HEK293 (cell line): Measurements from ENCODE around the gene F3.

Source experiments
- CTCF ChIA-PET: fragments of 350-600 bp; formaldehyde crosslinking; extraction: SDS; loops from one replicate; lab custom pipeline; 2021; ENCODE audit warnings: antibody characterized with exemption; lab: Yijun Ruan, JAX
- POLR2A ChIA-PET: fragments of 300-600 bp; formaldehyde crosslinking; extraction: SDS; loops from one replicate; lab custom pipeline; 2020; ENCODE audit warnings: antibody characterized with exemption, inconsistent platforms; lab: Yijun Ruan, JAX
- H3K27ac ChIP-seq: fragments of 200-500 bp; sonication (Bioruptor generic); 2 replicates; pipeline ENCODE4 v1.5.1; 2014; ENCODE audit warnings: low read depth, low read length, control low read depth, inconsistent platforms; ENCODE audit errors: extremely low read depth
- H3K36me3 ChIP-seq, 2 experiments: fragments of 200-500 bp in 1 of 2; sonication (Bioruptor generic) in 1 of 2; 1 replicate in 1 of 2; 2 replicates in 1 of 2; pipeline ENCODE4 v1.5.1; 2014 to 2017; ENCODE audit warnings: inconsistent platforms in 2 of 2, low read length in 2 of 2; ENCODE audit not compliant: control insufficient read depth in 2 of 2, insufficient read depth in 1 of 2
- H3K4me1 ChIP-seq: fragments of 200-500 bp; sonication (Bioruptor generic); 2 replicates; pipeline ENCODE4 v1.5.1; 2014; ENCODE audit warnings: mild to moderate bottlenecking, low read length, inconsistent platforms; ENCODE audit not compliant: control insufficient read depth, insufficient read depth
- H3K4me3 ChIP-seq: 2 replicates; pipeline ENCODE4 v1.5.1; 2011; ENCODE audit warnings: low read depth, mild to moderate bottlenecking, control low read depth, low read length, moderate library complexity
- H3K9me3 ChIP-seq: fragments of 200-500 bp; sonication (Bioruptor generic); 2 replicates; pipeline ENCODE4 v1.5.1; 2014; ENCODE audit warnings: low read depth, low read length, inconsistent platforms; ENCODE audit not compliant: control insufficient read depth, insufficient read depth
- KLF1 ChIP-seq: fragments of 450-650 bp; formaldehyde crosslinking; IDR thresholded peaks from 2 replicates; pipeline ENCODE4 v1.5.1; 2016; ENCODE audit warnings: missing biosample characterization, missing genetic modification characterization
- KLF7 ChIP-seq: fragments of 450-650 bp; formaldehyde crosslinking; IDR thresholded peaks from 2 replicates; pipeline ENCODE4 v1.5.1; 2016; ENCODE audit warnings: missing biosample characterization, missing genetic modification characterization, borderline replicate concordance
- KLF9 ChIP-seq: fragments of 450-650 bp; formaldehyde crosslinking; IDR thresholded peaks from 2 replicates; pipeline ENCODE4 v1.5.1; 2016; ENCODE audit warnings: missing biosample characterization, missing genetic modification characterization, low read depth
- MZF1 ChIP-seq: fragments of 450-650 bp; formaldehyde crosslinking; IDR thresholded peaks from 2 replicates; pipeline ENCODE4 v1.5.1; 2017; ENCODE audit warnings: missing biosample characterization, missing genetic modification characterization, borderline replicate concordance
- OSR2 ChIP-seq: fragments of 450-650 bp; formaldehyde crosslinking; IDR thresholded peaks from 2 replicates; pipeline ENCODE4 v1.5.1; 2016; ENCODE audit warnings: missing biosample characterization, missing genetic modification characterization
- PRDM1 ChIP-seq: fragments of 450-650 bp; formaldehyde crosslinking; IDR thresholded peaks from 2 replicates; pipeline ENCODE4; 2016; ENCODE audit warnings: missing biosample characterization, missing genetic modification characterization
- ZEB2 ChIP-seq: fragments of 450-650 bp; formaldehyde crosslinking; IDR thresholded peaks from 2 replicates; pipeline ENCODE4 v1.5.1; 2016; ENCODE audit warnings: missing biosample characterization, missing genetic modification characterization
- ZFHX2 ChIP-seq: fragments of 450-650 bp; formaldehyde crosslinking; conservative IDR thresholded peaks from 2 replicates; pipeline ENCODE4 v1.5.1; 2016; ENCODE audit warnings: missing biosample characterization, missing genetic modification characterization
- ZNF16 ChIP-seq: fragments of 450-650 bp; formaldehyde crosslinking; IDR thresholded peaks from 2 replicates; pipeline ENCODE4 v1.5.1; 2016; ENCODE audit warnings: low read depth, missing biosample characterization, missing genetic modification characterization
- ZNF214 ChIP-seq: fragments of 450-650 bp; formaldehyde crosslinking; IDR thresholded peaks from 2 replicates; pipeline ENCODE4 v1.5.1; 2017; ENCODE audit warnings: missing biosample characterization, mild to moderate bottlenecking, missing genetic modification characterization, borderline replicate concordance
- ZNF266 ChIP-seq: fragments of 450-650 bp; formaldehyde crosslinking; IDR thresholded peaks from 2 replicates; pipeline ENCODE4 v1.5.1; 2016; ENCODE audit warnings: missing biosample characterization, missing genetic modification characterization, low read depth
- ZNF354C ChIP-seq: fragments of 450-650 bp; formaldehyde crosslinking; IDR thresholded peaks from 2 replicates; pipeline ENCODE4 v1.5.1; 2016; ENCODE audit warnings: missing biosample characterization, missing genetic modification characterization, low read depth, borderline replicate concordance
- ZNF544 ChIP-seq: fragments of 450-650 bp; formaldehyde crosslinking; IDR thresholded peaks from 2 replicates; pipeline ENCODE4 v1.5.0; 2017; ENCODE audit warnings: missing biosample characterization, missing genetic modification characterization
- ZNF560 ChIP-seq: fragments of 450-650 bp; formaldehyde crosslinking; IDR thresholded peaks from 2 replicates; pipeline ENCODE4 v1.5.1; 2017; ENCODE audit warnings: missing biosample characterization, missing genetic modification characterization, borderline replicate concordance
- ZNF585B ChIP-seq: fragments of 450-650 bp; formaldehyde crosslinking; IDR thresholded peaks from 2 replicates; pipeline ENCODE4 v1.5.1; 2016; ENCODE audit warnings: missing biosample characterization, missing genetic modification characterization
- ZNF76 ChIP-seq: fragments of 450-650 bp; formaldehyde crosslinking; IDR thresholded peaks from 2 replicates; pipeline ENCODE4; 2016; ENCODE audit warnings: low read depth, missing biosample characterization, missing genetic modification characterization, borderline replicate concordance
- ZSCAN16 ChIP-seq: fragments of 450-650 bp; formaldehyde crosslinking; IDR thresholded peaks from 2 replicates; pipeline ENCODE4 v1.5.1; 2016; ENCODE audit warnings: missing biosample characterization, missing genetic modification characterization
- TF ChIP-seq, protein P1 (sequence below): fragments of 450-650 bp; formaldehyde crosslinking; IDR thresholded peaks from 2 replicates; pipeline ENCODE4 v1.5.1; 2016; ENCODE audit warnings: missing biosample characterization, missing genetic modification characterization
- TF ChIP-seq, protein P2 (sequence below): fragments of 450-650 bp; formaldehyde crosslinking; IDR thresholded peaks from 2 replicates; pipeline ENCODE4 v1.5.1; 2017; ENCODE audit warnings: missing biosample characterization, missing genetic modification characterization
- TF ChIP-seq, protein P3 (sequence below): fragments of 450-650 bp; formaldehyde crosslinking; IDR thresholded peaks from 2 replicates; pipeline ENCODE4 v1.5.1; 2016; ENCODE audit warnings: missing biosample characterization, missing genetic modification characterization

Gene F3

DNA sequence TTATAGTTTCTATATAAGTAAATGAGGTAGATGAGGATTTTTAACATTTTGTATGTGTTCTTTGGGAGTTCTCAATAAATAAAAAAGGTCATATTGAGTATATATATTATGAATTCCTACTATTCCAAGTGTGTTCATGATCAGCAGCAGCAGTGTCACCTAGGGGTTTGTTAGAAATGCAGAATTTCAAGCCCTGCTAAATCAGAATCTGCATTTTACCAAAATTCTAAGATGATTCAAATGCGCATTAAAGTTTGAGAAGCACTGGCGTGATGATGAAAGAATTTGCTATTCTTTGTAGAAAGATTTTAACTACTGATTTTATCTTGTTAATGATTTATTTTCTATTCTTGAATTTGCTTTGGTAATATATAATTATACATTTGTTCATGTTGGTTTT is 28.7 kb downstream of the F3 start:
- CTCF ChIA-PET = interaction anchor here (0.7 to 3.0 kb wide), 8 partner anchors 9 to 547 kb away, joined by 3 to 24 read pairs (median 8); no protein-coding TSS in a partner anchor
- Histone ChIP-seq H3K4me1 (no peaks in the 10 kb centered on the region), H3K4me3 (no peak overlapping the region), H3K9me3 (no peaks in the 10 kb centered on the region), H3K27ac (no peak overlapping the region), H3K36me3 (peaks cover 4 to 9% of the 10 kb centered on the region in 2 experiments; a peak in 2 of 3 replicates)
- POLR2A ChIA-PET = no interaction called here
- TF ChIP-seq ZNF266 (tag by site-specific recombination) (no peak), ZNF560 (no peak), ZFHX2 (tag by site-specific recombination) (no peak), ZSCAN16 (no peak), OSR2 (no peak), KLF7 (tag by site-specific recombination) (no peak), ZNF214 (tag by site-specific recombination) (no peak), ZNF585B (tag by site-specific recombination) (no peak), ZNF354C (tag by site-specific recombination) (no peak), ZNF16 (tag by site-specific recombination) (no peak), ZNF76 (tag by site-specific recombination) (no peak), ZEB2 (no peak), ZNF544 (tag by site-specific recombination) (no peak)
- TF ChIP-seq, protein P1, sequence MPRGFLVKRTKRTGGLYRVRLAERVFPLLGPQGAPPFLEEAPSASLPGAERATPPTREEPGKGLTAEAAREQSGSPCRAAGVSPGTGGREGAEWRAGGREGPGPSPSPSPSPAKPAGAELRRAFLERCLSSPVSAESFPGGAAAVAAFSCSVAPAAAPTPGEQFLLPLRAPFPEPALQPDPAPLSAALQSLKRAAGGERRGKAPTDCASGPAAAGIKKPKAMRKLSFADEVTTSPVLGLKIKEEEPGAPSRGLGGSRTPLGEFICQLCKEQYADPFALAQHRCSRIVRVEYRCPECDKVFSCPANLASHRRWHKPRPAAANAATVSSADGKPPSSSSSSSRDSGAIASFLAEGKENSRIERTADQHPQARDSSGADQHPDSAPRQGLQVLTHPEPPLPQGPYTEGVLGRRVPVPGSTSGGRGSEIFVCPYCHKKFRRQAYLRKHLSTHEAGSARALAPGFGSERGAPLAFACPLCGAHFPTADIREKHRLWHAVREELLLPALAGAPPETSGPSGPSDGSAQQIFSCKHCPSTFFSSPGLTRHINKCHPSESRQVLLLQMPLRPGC = no peak
- TF ChIP-seq, protein P2, sequence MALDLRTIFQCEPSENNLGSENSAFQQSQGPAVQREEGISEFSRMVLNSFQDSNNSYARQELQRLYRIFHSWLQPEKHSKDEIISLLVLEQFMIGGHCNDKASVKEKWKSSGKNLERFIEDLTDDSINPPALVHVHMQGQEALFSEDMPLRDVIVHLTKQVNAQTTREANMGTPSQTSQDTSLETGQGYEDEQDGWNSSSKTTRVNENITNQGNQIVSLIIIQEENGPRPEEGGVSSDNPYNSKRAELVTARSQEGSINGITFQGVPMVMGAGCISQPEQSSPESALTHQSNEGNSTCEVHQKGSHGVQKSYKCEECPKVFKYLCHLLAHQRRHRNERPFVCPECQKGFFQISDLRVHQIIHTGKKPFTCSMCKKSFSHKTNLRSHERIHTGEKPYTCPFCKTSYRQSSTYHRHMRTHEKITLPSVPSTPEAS (tag by site-specific recombination) = no peak
- TF ChIP-seq, protein P3, sequence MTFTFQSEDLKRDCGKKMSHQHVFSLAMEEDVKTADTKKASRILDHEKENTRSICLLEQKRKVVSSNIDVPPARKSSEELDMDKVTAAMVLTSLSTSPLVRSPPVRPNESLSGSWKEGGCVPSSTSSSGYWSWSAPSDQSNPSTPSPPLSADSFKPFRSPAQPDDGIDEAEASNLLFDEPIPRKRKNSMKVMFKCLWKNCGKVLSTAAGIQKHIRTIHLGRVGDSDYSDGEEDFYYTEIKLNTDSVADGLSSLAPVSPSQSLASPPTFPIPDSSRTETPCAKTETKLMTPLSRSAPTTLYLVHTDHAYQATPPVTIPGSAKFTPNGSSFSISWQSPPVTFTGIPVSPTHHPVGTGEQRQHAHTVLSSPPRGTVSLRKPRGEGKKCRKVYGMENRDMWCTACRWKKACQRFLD (tag by site-specific recombination) = no peak

DNA sequence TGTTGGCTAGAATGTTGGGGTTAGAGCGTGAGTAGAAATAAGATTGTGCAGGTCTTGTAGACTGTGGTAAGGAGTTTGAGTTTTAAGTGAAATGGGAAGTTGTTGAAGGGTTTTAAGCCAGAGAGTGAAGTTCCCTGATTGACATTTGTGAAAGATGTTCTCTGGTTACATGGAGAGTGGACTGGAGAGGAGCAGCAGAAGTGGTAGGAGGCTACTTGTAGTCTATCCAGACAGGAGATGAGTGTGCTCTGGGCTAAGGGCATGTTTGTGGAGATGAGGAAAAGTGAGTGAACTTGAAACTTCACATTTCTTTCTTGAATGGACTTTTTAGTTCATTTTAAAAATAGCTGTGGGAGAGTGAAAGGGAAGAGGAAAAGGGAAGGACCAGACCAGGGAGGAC is 37.0 kb downstream of the F3 start:
- no peak overlapping the region for H3K27ac ChIP-seq
- no peaks in the 10 kb centered on the region for H3K4me1 ChIP-seq
- no peak overlapping the region for H3K4me3 ChIP-seq
- CTCF ChIA-PET = no interaction called here
- TF ChIP-seq KLF1 (tag by site-specific recombination) (no peak), PRDM1 (tag by site-specific recombination) (peak; percentile 68), OSR2 (peak; percentile 58)
- POLR2A ChIA-PET = no interaction called here
- no peaks in the 10 kb centered on the region for H3K9me3 ChIP-seq
- H3K36me3 ChIP-seq = peaks cover 16 to 48% of the 10 kb centered on the region in 2 experiments

DNA sequence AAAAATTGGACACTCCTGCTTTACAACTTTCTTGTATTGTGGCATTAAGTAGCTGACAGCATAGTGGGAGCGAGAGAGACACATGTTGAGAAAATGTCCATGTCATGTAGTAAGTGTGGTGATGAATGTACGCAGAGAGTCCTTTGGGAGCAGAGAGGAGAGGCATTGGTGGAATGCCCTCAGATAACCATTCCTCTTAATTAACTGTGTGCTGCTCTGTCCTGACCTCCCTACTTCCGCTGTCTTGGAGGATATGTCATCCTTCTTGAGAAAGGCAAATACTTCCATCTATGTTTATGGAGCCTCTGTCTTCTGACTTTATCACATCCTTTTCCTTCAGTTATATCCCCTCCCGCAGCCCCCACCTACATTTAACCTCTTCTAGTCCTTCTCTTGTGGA is 38.4 kb downstream of the F3 start:
- no peaks in the 10 kb centered on the region for H3K9me3 ChIP-seq
- ChIA-PET POLR2A (no interaction called here), CTCF (interaction anchor here (0.6 to 1.9 kb wide), 6 partner anchors 12 to 303 kb away, joined by 3 to 7 read pairs (median 3); no protein-coding TSS in a partner anchor)
- H3K4me1 ChIP-seq = no peaks in the 10 kb centered on the region
- TF ChIP-seq KLF9 (no peak), MZF1 (tag by site-specific recombination) (no peak)
- no peak overlapping the region for H3K27ac ChIP-seq
- H3K36me3 ChIP-seq = peaks cover 26 to 62% of the 10 kb centered on the region in 2 experiments
- no peak overlapping the region for H3K4me3 ChIP-seq
